Caco-2 (cell line): Measurements from ENCODE around the gene ANKFY1. TPM values are rescaled to one million over a fixed set of nuclear protein-coding genes. Genes with fewer than 3 reads are reported as not detected.

ENCODE experiments used
- BruUV-seq: library from RNA; stranded (reverse); fragments of 400-500 nt; replicated peaks from 2 replicates; lab custom pipeline; 2021; lab: Mats Ljungman, UMichigan
- CTCF ChIA-PET: fragments of 300-600 bp; sonication (Branson Sonifier 250); formaldehyde crosslinking; loops from one replicate; lab custom pipeline; 2022; ENCODE audit warnings: antibody characterized with exemption; lab: Charles Lee
- POLR2A ChIA-PET: fragments of 300-600 bp; sonication (Branson Sonifier 250); formaldehyde crosslinking; loops from one replicate; lab custom pipeline; 2022; ENCODE audit warnings: antibody characterized with exemption; lab: Charles Lee
- DNase-seq, 2 experiments: peaks; one replicate each; pipeline versions ENCODE4 v3.0.0 to v3.0.0-alpha.2; 2020 to 2022
- H3K27me3 ChIP-seq: replicated peaks from 2 replicates; pipeline ENCODE4 v1.6.0; 2011; ENCODE audit warnings: low read length; ENCODE audit not compliant: control insufficient read depth, insufficient read depth
- H3K36me3 ChIP-seq: 2 replicates; pipeline ENCODE4 v1.5.1; 2011; ENCODE audit warnings: low read length; ENCODE audit not compliant: control insufficient read depth, insufficient read depth
- H3K4me1 ChIP-seq: fragments of 250-450 bp; sonication (Bioruptor Pico); 2 replicates; pipeline ENCODE4 v1.5.1; 2020; ENCODE audit warnings: mild to moderate bottlenecking
- H3K4me3 ChIP-seq: 2 replicates; pipeline ENCODE4 v1.5.1; 2011; ENCODE audit warnings: low read depth, mild to moderate bottlenecking, control low read depth, low read length
- H3K9me3 ChIP-seq: fragments of 250-450 bp; sonication (Bioruptor Pico); 2 replicates; pipeline ENCODE4 v1.5.1; 2020; ENCODE audit warnings: mild to moderate bottlenecking, moderate library complexity
- H3K27ac Mint-ChIP-seq: one replicate; pipeline ENCODE4 v1.8.0; 2022; ENCODE audit warnings: mixed read lengths; ENCODE audit not compliant: unreplicated experiment
- H3K27me3 Mint-ChIP-seq: one replicate; pipeline ENCODE4 v1.8.0; 2022; ENCODE audit warnings: mixed read lengths; ENCODE audit not compliant: insufficient read depth, unreplicated experiment
- H3K36me3 Mint-ChIP-seq: one replicate; pipeline ENCODE4 v1.8.0; 2022; ENCODE audit warnings: mild to moderate bottlenecking, mixed read lengths; ENCODE audit not compliant: insufficient read depth, unreplicated experiment
- H3K4me1 Mint-ChIP-seq: one replicate; pipeline ENCODE4 v1.8.0; 2022; ENCODE audit warnings: low read depth, mixed read lengths; ENCODE audit not compliant: unreplicated experiment
- H3K4me3 Mint-ChIP-seq: one replicate; pipeline ENCODE4 v1.8.0; 2022; ENCODE audit warnings: mild to moderate bottlenecking, moderate library complexity, mixed read lengths; ENCODE audit not compliant: unreplicated experiment
- H3K9me3 Mint-ChIP-seq: one replicate; pipeline ENCODE4 v1.8.0; 2022; ENCODE audit warnings: mixed read lengths; ENCODE audit not compliant: unreplicated experiment
- CTCF ChIP-seq, 2 experiments: fragments of 200-600 bp in 1 of 2; IDR thresholded peaks; 1 replicate in 1 of 2; 2 replicates in 1 of 2; pipeline versions ENCODE4 v1.5.1 to v1.8.0; 2011 to 2022; ENCODE audit warnings: antibody characterized with exemption in 1 of 2, control low read depth in 1 of 2, inconsistent platforms in 1 of 2, low read depth in 1 of 2, low read length in 1 of 2, mild to moderate bottlenecking in 1 of 2, moderate library complexity in 1 of 2; ENCODE audit not compliant: insufficient read depth in 1 of 2, severe bottlenecking in 1 of 2, unreplicated experiment in 1 of 2
- intact Hi-C: fragments of 100-400 bp; cut with micrococcal nuclease; formaldehyde crosslinking; loops from one replicate; pipeline ENCODE4 v1.10.0; 2022; ENCODE audit not compliant: unreplicated experiment
- total RNA-seq: library from RNA; stranded (reverse); gene quantifications from 2 replicates; pipeline ENCODE4 v1.2.3, GENCODE V29; 2022

ANKFY1 gene
- total RNA-seq, 1 experiment from 2014 or later, result 25.0 TPM

GRCh38 chr17:4270736-4271135, 7.0 kb upstream of the ANKFY1 start:
- no peaks in the 10 kb centered on the region for H3K9me3 Mint-ChIP-seq
- no peak for DNase-seq
- BruUV-seq, result no TSS peak
- H3K4me3 ChIP-seq, result no peak overlapping the region
- intact Hi-C loops, result no loop called here
- no peak overlapping the region for H3K4me3 Mint-ChIP-seq
- H3K36me3 ChIP-seq, result no peaks in the 10 kb centered on the region
- no peak overlapping the region for H3K27ac Mint-ChIP-seq
- ChIA-PET POLR2A (no interaction called here), CTCF (no interaction called here)
- H3K4me1 ChIP-seq, result no peaks in the 10 kb centered on the region
- TF ChIP-seq CTCF (IDR thresholded peaks at IDR 0.05; ENCODE audit: insufficient read depth in 1 of 2, low read depth in 1 of 2, low read length in 1 of 2, severe bottlenecking in 1 of 2, unreplicated experiment in 1 of 2), result no peak
- H3K36me3 Mint-ChIP-seq, result peaks cover 12% of the 10 kb centered on the region
- no peaks in the 10 kb centered on the region for H3K27me3 Mint-ChIP-seq
- no peaks in the 10 kb centered on the region for H3K9me3 ChIP-seq
- no peaks in the 10 kb centered on the region for H3K27me3 ChIP-seq
- H3K4me1 Mint-ChIP-seq, result peaks cover 2% of the 10 kb centered on the region

DNA sequence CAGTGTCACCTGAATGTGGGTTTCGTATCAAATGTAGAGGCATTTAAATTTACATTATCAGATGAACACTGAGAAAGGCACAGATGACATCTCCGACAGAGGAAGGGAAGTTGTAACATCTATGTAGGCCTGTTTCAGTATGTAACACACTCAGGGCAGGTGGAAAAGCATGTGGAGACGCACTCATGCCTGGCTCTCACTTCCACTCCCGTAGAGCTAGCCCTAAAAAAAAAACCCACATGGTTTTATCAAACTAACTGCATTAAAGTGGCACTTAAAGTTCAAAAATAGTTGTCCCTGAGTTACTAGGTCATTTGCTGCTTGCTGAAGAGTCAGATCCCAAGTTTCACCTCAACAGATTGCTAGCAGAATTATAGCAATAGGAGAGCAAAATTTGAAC, 6.1 kb upstream of the ANKFY1 start:
- CTCF ChIA-PET, result no interaction called here
- H3K36me3 Mint-ChIP-seq, result peaks cover 9% of the 10 kb centered on the region
- H3K27me3 Mint-ChIP-seq, result no peaks in the 10 kb centered on the region
- Histone ChIP-seq H3K27me3 (no peaks in the 10 kb centered on the region), H3K9me3 (no peaks in the 10 kb centered on the region), H3K4me1 (no peaks in the 10 kb centered on the region), H3K36me3 (no peaks in the 10 kb centered on the region), H3K4me3 (no peak overlapping the region)
- H3K4me3 Mint-ChIP-seq, result no peak overlapping the region
- no peak for DNase-seq
- no TSS peak for BruUV-seq
- H3K4me1 Mint-ChIP-seq, result no peaks in the 10 kb centered on the region
- no peak overlapping the region for H3K27ac Mint-ChIP-seq
- TF ChIP-seq CTCF (IDR thresholded peaks at IDR 0.05; ENCODE audit: insufficient read depth in 1 of 2, low read depth in 1 of 2, low read length in 1 of 2, severe bottlenecking in 1 of 2, unreplicated experiment in 1 of 2), result no peak
- POLR2A ChIA-PET, result no interaction called here
- intact Hi-C loops, result no loop called here
- H3K9me3 Mint-ChIP-seq, result no peaks in the 10 kb centered on the region

- no peak overlapping the region for H3K27ac Mint-ChIP-seq
- no TSS peak for BruUV-seq
- POLR2A ChIA-PET, result interaction anchor here (0.6 kb wide), 1 partner anchor 51 kb away, joined by 4 read pairs; no protein-coding TSS in a partner anchor
Measured at GRCh38 chr17:4267402-4267801, 3.6 kb upstream of the ANKFY1 start.

More at GRCh38 chr17:4267402-4267801, 3.6 kb upstream of the ANKFY1 start:
- Mint-ChIP-seq H3K4me3 (no peak overlapping the region), H3K27me3 (no peaks in the 10 kb centered on the region), H3K4me1 (peaks cover 9% of the 10 kb centered on the region), H3K9me3 (no peaks in the 10 kb centered on the region), H3K36me3 (peaks cover 18% of the 10 kb centered on the region)
- H3K36me3 ChIP-seq, result no peaks in the 10 kb centered on the region
- H3K4me3 ChIP-seq, result no peak overlapping the region
- intact Hi-C loops, result no loop called here
- no peaks in the 10 kb centered on the region for H3K27me3 ChIP-seq
- DNase-seq, result no peak
- H3K4me1 ChIP-seq, result no peaks in the 10 kb centered on the region
- H3K9me3 ChIP-seq, result no peaks in the 10 kb centered on the region
- CTCF ChIA-PET, result no interaction called here
- TF ChIP-seq CTCF (IDR thresholded peaks at IDR 0.05; ENCODE audit: insufficient read depth in 1 of 2, low read depth in 1 of 2, low read length in 1 of 2, severe bottlenecking in 1 of 2, unreplicated experiment in 1 of 2), result no peak
